HEK293 (cell line): ENCODE results near the gene DPYSL4.

ENCODE experiments used
- CTCF ChIA-PET: fragments of 350-600 bp; formaldehyde crosslinking; extraction: SDS; loops from one replicate; lab custom pipeline; 2021; ENCODE audit warnings: antibody characterized with exemption; lab: Yijun Ruan, JAX
- POLR2A ChIA-PET: fragments of 300-600 bp; formaldehyde crosslinking; extraction: SDS; loops from one replicate; lab custom pipeline; 2020; ENCODE audit warnings: antibody characterized with exemption, inconsistent platforms; lab: Yijun Ruan, JAX
- H3K27ac ChIP-seq: fragments of 200-500 bp; sonication (Bioruptor generic); 2 replicates; pipeline ENCODE4 v1.5.1; 2014; ENCODE audit warnings: low read depth, low read length, control low read depth, inconsistent platforms; ENCODE audit errors: extremely low read depth
- H3K36me3 ChIP-seq, 2 experiments: fragments of 200-500 bp in 1 of 2; sonication (Bioruptor generic) in 1 of 2; 1 replicate in 1 of 2; 2 replicates in 1 of 2; pipeline ENCODE4 v1.5.1; 2014 to 2017; ENCODE audit warnings: inconsistent platforms in 2 of 2, low read length in 2 of 2; ENCODE audit not compliant: control insufficient read depth in 2 of 2, insufficient read depth in 1 of 2
- H3K4me1 ChIP-seq: fragments of 200-500 bp; sonication (Bioruptor generic); 2 replicates; pipeline ENCODE4 v1.5.1; 2014; ENCODE audit warnings: mild to moderate bottlenecking, low read length, inconsistent platforms; ENCODE audit not compliant: control insufficient read depth, insufficient read depth
- H3K4me3 ChIP-seq: 2 replicates; pipeline ENCODE4 v1.5.1; 2011; ENCODE audit warnings: low read depth, mild to moderate bottlenecking, control low read depth, low read length, moderate library complexity
- H3K9me3 ChIP-seq: fragments of 200-500 bp; sonication (Bioruptor generic); 2 replicates; pipeline ENCODE4 v1.5.1; 2014; ENCODE audit warnings: low read depth, low read length, inconsistent platforms; ENCODE audit not compliant: control insufficient read depth, insufficient read depth
- HIC1 ChIP-seq: fragments of 450-650 bp; formaldehyde crosslinking; IDR thresholded peaks from 2 replicates; pipeline ENCODE4 v1.5.1; 2016; ENCODE audit warnings: missing biosample characterization, missing genetic modification characterization
- HOXD13 ChIP-seq: sonication (generic); formaldehyde crosslinking; IDR thresholded peaks from 2 replicates; pipeline ENCODE4 v1.8.0; 2022; ENCODE audit warnings: missing genetic modification reagents, borderline replicate concordance
- OSR2 ChIP-seq: fragments of 450-650 bp; formaldehyde crosslinking; IDR thresholded peaks from 2 replicates; pipeline ENCODE4 v1.5.1; 2016; ENCODE audit warnings: missing biosample characterization, missing genetic modification characterization
- PBX3 ChIP-seq: sonication (generic); formaldehyde crosslinking; IDR thresholded peaks from 2 replicates; pipeline ENCODE4 v1.8.1; 2022; ENCODE audit warnings: mild to moderate bottlenecking, moderate library complexity, missing genetic modification reagents
- PRDM2 ChIP-seq: fragments of 450-650 bp; formaldehyde crosslinking; IDR thresholded peaks from 2 replicates; pipeline ENCODE4 v1.5.1; 2016; ENCODE audit warnings: missing biosample characterization, missing genetic modification characterization, borderline replicate concordance
- SALL2 ChIP-seq: fragments of 450-650 bp; formaldehyde crosslinking; IDR thresholded peaks from 2 replicates; pipeline ENCODE4 v1.5.0; 2017; ENCODE audit warnings: missing biosample characterization, mild to moderate bottlenecking, missing genetic modification characterization, borderline replicate concordance
- YY2 ChIP-seq: fragments of 450-650 bp; formaldehyde crosslinking; IDR thresholded peaks from 2 replicates; pipeline ENCODE4 v1.5.1; 2016; ENCODE audit warnings: missing biosample characterization, missing genetic modification characterization
- ZBTB17 ChIP-seq: fragments of 450-650 bp; formaldehyde crosslinking; IDR thresholded peaks from 2 replicates; pipeline ENCODE4 v1.5.1; 2016; ENCODE audit warnings: missing biosample characterization, missing genetic modification characterization
- ZBTB26 ChIP-seq: fragments of 450-650 bp; formaldehyde crosslinking; optimal IDR thresholded peaks from 2 replicates; pipeline ENCODE3; 2016; ENCODE audit warnings: missing biosample characterization, mild to moderate bottlenecking, missing genetic modification characterization
- ZFP37 ChIP-seq: fragments of 450-650 bp; formaldehyde crosslinking; IDR thresholded peaks from 2 replicates; pipeline ENCODE4 v1.5.1; 2016; ENCODE audit warnings: missing biosample characterization, missing genetic modification characterization
- ZIC2 ChIP-seq: fragments of 450-650 bp; formaldehyde crosslinking; IDR thresholded peaks from 2 replicates; pipeline ENCODE4 v1.5.1; 2016; ENCODE audit warnings: missing biosample characterization, missing genetic modification characterization
- ZNF10 ChIP-seq: fragments of 450-650 bp; formaldehyde crosslinking; IDR thresholded peaks from 2 replicates; pipeline ENCODE4 v1.5.1; 2017; ENCODE audit warnings: missing biosample characterization, missing genetic modification characterization
- ZNF19 ChIP-seq: fragments of 450-650 bp; formaldehyde crosslinking; IDR thresholded peaks from 2 replicates; pipeline ENCODE4; 2016; ENCODE audit warnings: missing biosample characterization, missing genetic modification characterization, low read depth
- ZNF248 ChIP-seq: fragments of 450-650 bp; formaldehyde crosslinking; IDR thresholded peaks from 2 replicates; pipeline ENCODE4 v1.5.1; 2017; ENCODE audit warnings: missing biosample characterization, missing genetic modification characterization
- ZNF26 ChIP-seq: fragments of 450-650 bp; formaldehyde crosslinking; IDR thresholded peaks from 2 replicates; pipeline ENCODE4 v1.5.1; 2016; ENCODE audit warnings: missing biosample characterization, missing genetic modification characterization
- ZNF280D ChIP-seq: fragments of 450-650 bp; formaldehyde crosslinking; IDR thresholded peaks from 2 replicates; pipeline ENCODE4 v1.5.1; 2016; ENCODE audit warnings: missing biosample characterization, missing genetic modification characterization
- ZNF292 ChIP-seq: fragments of 450-650 bp; formaldehyde crosslinking; IDR thresholded peaks from 2 replicates; pipeline ENCODE4 v1.5.1; 2016; ENCODE audit warnings: low read depth, missing biosample characterization, missing genetic modification characterization, borderline replicate concordance
- ZNF404 ChIP-seq: fragments of 450-650 bp; formaldehyde crosslinking; IDR thresholded peaks from 2 replicates; pipeline ENCODE4 v1.5.1; 2017; ENCODE audit warnings: missing biosample characterization, missing genetic modification characterization
- ZNF596 ChIP-seq: fragments of 450-650 bp; IDR thresholded peaks from 2 replicates; pipeline ENCODE4 v1.5.0; 2018; ENCODE audit warnings: missing biosample characterization, mild to moderate bottlenecking, missing genetic modification characterization, moderate library complexity
- ZNF704 ChIP-seq: fragments of 450-650 bp; formaldehyde crosslinking; IDR thresholded peaks from 2 replicates; pipeline ENCODE4 v1.5.1; 2016; ENCODE audit warnings: missing biosample characterization, missing genetic modification characterization

Gene DPYSL4

GRCh38 chr10:132223156-132223590 lies 36.4 kb downstream of the DPYSL4 start:
- ChIA-PET POLR2A (no interaction called here), CTCF (interaction anchor here (0.5 to 1.4 kb wide), 15 partner anchors 11 to 420 kb away, joined by 3 to 12 read pairs (median 4); no protein-coding TSS in a partner anchor)
- 0 out of 2 replicates have a peak, but pooled peaks have one; percentile 45 for TF ChIP-seq PBX3
- TF ChIP-seq ZIC2 (tag by site-specific recombination), result peak; percentile 55
- TF ChIP-seq HIC1 (tag by site-specific recombination), result no peak
- TF ChIP-seq ZNF19, result no peak
- no peak for TF ChIP-seq ZNF248 (tag by site-specific recombination)
- TF ChIP-seq ZNF404, result no peak
- TF ChIP-seq OSR2 (tag by site-specific recombination), result no peak
- no peak for TF ChIP-seq ZNF292 (tag by site-specific recombination)
- TF ChIP-seq ZNF26 (tag by site-specific recombination), result no peak
- no peak for TF ChIP-seq ZNF704 (tag by site-specific recombination)
- TF ChIP-seq ZNF596 (tag by site-specific recombination), result no peak
- TF ChIP-seq ZNF10 (tag by site-specific recombination), result peak; percentile 98
- TF ChIP-seq ZNF280D, result no peak
- 0 out of 2 replicates have a peak, but pooled peaks have one; percentile 47 for TF ChIP-seq ZFP37 (tag by site-specific recombination)
- TF ChIP-seq SALL2 (tag by site-specific recombination), result no peak
- TF ChIP-seq ZBTB26 (tag by site-specific recombination), result no peak
- TF ChIP-seq HOXD13 (CRISPR knock-in tag), result no peak
- TF ChIP-seq ZBTB17 (tag by site-specific recombination), result peak; percentile 84
- no peak for TF ChIP-seq PRDM2 (tag by site-specific recombination)
- 0 out of 2 replicates have a peak, but pooled peaks have one; percentile 39 for TF ChIP-seq YY2 (tag by site-specific recombination)

More at GRCh38 chr10:132223156-132223590, 36.4 kb downstream of the DPYSL4 start:
- Histone ChIP-seq H3K4me3 (no peak overlapping the region), H3K27ac (no peak overlapping the region; the same call in 1 of the 2 replicates), H3K9me3 (no peaks in the 10 kb centered on the region), H3K36me3 (no peaks in the 10 kb centered on the region), H3K4me1 (no peaks in the 10 kb centered on the region)
